ENCODE results near the gene FGF1.

The FGF1 gene

DNA sequence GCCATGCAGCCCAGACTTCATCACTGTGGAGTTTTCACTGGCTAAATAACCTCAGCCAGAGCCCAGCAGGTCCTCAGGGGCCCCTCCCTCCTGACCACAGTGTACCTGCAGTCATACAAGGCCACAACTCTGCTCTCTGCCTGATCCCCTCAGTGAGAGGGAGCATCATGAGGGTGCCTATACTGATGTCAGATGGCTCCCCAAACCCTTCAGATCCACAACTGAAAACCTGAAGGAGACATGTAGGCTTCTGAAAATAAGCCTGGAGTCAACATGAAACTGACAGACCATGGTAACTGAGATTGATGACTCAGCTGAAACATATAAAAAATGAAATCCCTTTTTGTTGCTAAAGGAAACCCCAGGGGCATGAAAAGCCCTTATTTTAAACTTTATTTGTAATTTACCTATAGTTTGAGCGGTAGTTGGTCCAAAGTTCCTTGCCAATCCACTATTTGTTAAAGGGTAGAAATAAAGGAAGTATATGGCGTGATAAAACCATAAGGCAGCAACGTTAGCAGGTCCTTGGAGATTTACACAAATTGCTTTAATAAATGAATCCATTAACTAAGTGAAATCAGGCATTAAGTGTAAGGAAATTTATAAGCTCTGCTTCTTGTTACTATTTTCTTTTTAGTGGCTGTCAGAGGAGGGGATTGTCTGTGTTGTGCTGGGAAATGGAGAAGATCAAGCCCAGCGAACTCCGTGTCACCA, 68.3 kb downstream of the FGF1 start:
- H3K9me3 ChIP-seq (ENCODE audit: control insufficient read depth, low read depth, low read length): no peaks in the 10 kb centered on the region
- H3K9ac ChIP-seq (ENCODE audit: low read length): no peak overlapping the region
- no peaks in the 10 kb centered on the region for H3K4me1 ChIP-seq (ENCODE audit: control insufficient read depth, low read depth, low read length)
- H3K4me3 ChIP-seq (ENCODE audit: low read length): no peak overlapping the region
- no peaks in the 10 kb centered on the region for H3K27me3 ChIP-seq (ENCODE audit: control insufficient read depth, insufficient read depth, low read length)
- H3K36me3 ChIP-seq (ENCODE audit: control insufficient read depth, low read depth, low read length): no peaks in the 10 kb centered on the region
- H3K27ac ChIP-seq (ENCODE audit: low read length): no peak overlapping the region

DNA sequence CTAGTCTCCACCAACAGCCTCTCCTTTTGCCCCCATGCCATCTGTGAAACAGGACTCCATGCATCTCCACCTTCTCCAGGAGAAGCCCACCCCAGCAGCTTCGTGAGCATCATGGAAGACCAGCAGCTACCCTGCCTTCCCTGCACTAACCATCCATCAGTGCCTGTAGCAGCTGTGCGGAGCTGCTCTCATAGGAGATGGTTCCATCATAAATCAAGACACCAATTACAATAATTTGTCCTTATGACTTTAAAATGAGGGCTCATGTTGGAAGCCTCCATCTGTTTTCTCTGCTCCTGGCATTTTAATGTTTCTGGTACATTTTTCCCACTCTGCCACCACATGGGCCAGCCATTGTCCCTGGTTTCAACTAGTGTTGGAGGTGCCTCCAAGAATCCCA, 69.9 kb downstream of the FGF1 start:
- H3K27me3 ChIP-seq (ENCODE audit: control insufficient read depth, insufficient read depth, low read length): no peaks in the 10 kb centered on the region
- no peaks in the 10 kb centered on the region for H3K4me1 ChIP-seq (ENCODE audit: control insufficient read depth, low read depth, low read length)
- no peaks in the 10 kb centered on the region for H3K36me3 ChIP-seq (ENCODE audit: control insufficient read depth, low read depth, low read length)
- H3K27ac ChIP-seq (ENCODE audit: low read length): no peak overlapping the region
- H3K4me3 ChIP-seq (ENCODE audit: low read length): no peak overlapping the region
- H3K9ac ChIP-seq (ENCODE audit: low read length): no peak overlapping the region
- no peaks in the 10 kb centered on the region for H3K9me3 ChIP-seq (ENCODE audit: control insufficient read depth, low read depth, low read length)

- Histone ChIP-seq H3K27ac (ENCODE audit: low read length) (no peak overlapping the region), H3K4me3 (ENCODE audit: low read length) (no peak overlapping the region), H3K4me1 (ENCODE audit: control insufficient read depth, low read depth, low read length) (no peaks in the 10 kb centered on the region), H3K27me3 (ENCODE audit: control insufficient read depth, insufficient read depth, low read length) (no peaks in the 10 kb centered on the region), H3K36me3 (ENCODE audit: control insufficient read depth, low read depth, low read length) (no peaks in the 10 kb centered on the region), H3K9ac (ENCODE audit: low read length) (no peak overlapping the region), H3K9me3 (ENCODE audit: control insufficient read depth, low read depth, low read length) (no peaks in the 10 kb centered on the region)
Measured at GRCh38 chr5:142614054-142614453, 71.8 kb downstream of the FGF1 start.

- H3K9me3 ChIP-seq (ENCODE audit: control insufficient read depth, low read depth, low read length): no peaks in the 10 kb centered on the region
- no peak overlapping the region for H3K4me3 ChIP-seq (ENCODE audit: low read length)
- no peaks in the 10 kb centered on the region for H3K36me3 ChIP-seq (ENCODE audit: control insufficient read depth, low read depth, low read length)
- no peak overlapping the region for H3K27ac ChIP-seq (ENCODE audit: low read length)
- H3K27me3 ChIP-seq (ENCODE audit: control insufficient read depth, insufficient read depth, low read length): no peaks in the 10 kb centered on the region
- H3K4me1 ChIP-seq (ENCODE audit: control insufficient read depth, low read depth, low read length): no peaks in the 10 kb centered on the region
- no peak overlapping the region for H3K9ac ChIP-seq (ENCODE audit: low read length)
Measured at GRCh38 chr5:142613271-142613671, 72.6 kb downstream of the FGF1 start.

DNA sequence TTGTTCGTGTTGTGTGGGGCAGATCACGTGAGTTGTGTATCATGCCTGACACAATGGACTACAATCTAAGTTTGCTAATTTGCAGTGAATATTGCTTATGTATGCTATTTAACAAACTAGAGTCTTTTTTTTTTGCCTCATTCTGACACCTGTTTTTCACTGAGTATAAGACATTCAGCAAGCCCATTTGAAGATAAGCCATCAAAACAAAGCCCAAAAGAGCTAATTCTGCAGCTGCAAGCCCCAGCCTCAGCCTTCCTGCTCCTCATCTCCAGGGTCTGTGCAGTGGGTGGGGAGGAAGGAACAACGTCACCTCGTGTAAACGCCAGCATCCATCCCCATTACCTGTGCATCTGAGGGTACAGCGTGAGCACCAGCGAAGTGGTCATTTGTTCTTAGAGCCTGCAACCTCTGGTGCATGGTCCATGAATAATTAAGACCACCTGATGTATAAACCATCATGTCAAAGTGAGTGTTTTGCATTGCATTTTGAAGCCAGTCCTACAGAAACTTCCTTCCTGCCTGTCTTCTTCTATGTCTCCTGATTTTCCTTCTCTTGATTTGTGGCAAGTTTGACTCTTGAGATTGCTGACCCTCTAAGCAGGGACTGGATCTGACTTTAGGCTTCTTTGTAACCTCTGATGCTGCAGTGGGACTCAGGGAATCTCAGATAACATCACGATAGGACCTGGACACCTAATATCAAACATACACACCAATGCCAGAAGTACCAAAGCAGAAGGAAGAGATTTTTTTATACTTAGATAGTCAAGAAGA, 73.2 kb downstream of the FGF1 start:
- H3K27ac ChIP-seq (ENCODE audit: low read length): no peak overlapping the region
- no peak overlapping the region for H3K9ac ChIP-seq (ENCODE audit: low read length)

GRCh38 chr5:142611154-142611553, 74.7 kb downstream of the FGF1 start:
- no peak overlapping the region for H3K9ac ChIP-seq (ENCODE audit: low read length)
- no peaks in the 10 kb centered on the region for H3K9me3 ChIP-seq (ENCODE audit: control insufficient read depth, low read depth, low read length)
- no peak overlapping the region for H3K27ac ChIP-seq (ENCODE audit: low read length)
- no peaks in the 10 kb centered on the region for H3K4me1 ChIP-seq (ENCODE audit: control insufficient read depth, low read depth, low read length)
- no peak overlapping the region for H3K4me3 ChIP-seq (ENCODE audit: low read length)
- H3K27me3 ChIP-seq (ENCODE audit: control insufficient read depth, insufficient read depth, low read length): no peaks in the 10 kb centered on the region
- no peaks in the 10 kb centered on the region for H3K36me3 ChIP-seq (ENCODE audit: control insufficient read depth, low read depth, low read length)

More for the DNA sequence above, 73.2 kb downstream of the FGF1 start:
- Histone ChIP-seq H3K4me3 (ENCODE audit: low read length) (no peak overlapping the region), H3K9me3 (ENCODE audit: control insufficient read depth, low read depth, low read length) (no peaks in the 10 kb centered on the region), H3K4me1 (ENCODE audit: control insufficient read depth, low read depth, low read length) (no peaks in the 10 kb centered on the region), H3K27me3 (ENCODE audit: control insufficient read depth, insufficient read depth, low read length) (no peaks in the 10 kb centered on the region), H3K36me3 (ENCODE audit: control insufficient read depth, low read depth, low read length) (no peaks in the 10 kb centered on the region)

- no peak overlapping the region for H3K27ac ChIP-seq (ENCODE audit: low read length)
- H3K27me3 ChIP-seq (ENCODE audit: control insufficient read depth, insufficient read depth, low read length): no peaks in the 10 kb centered on the region
- no peak overlapping the region for H3K9ac ChIP-seq (ENCODE audit: low read length)
- H3K36me3 ChIP-seq (ENCODE audit: control insufficient read depth, low read depth, low read length): no peaks in the 10 kb centered on the region
- no peak overlapping the region for H3K4me3 ChIP-seq (ENCODE audit: low read length)
- no peaks in the 10 kb centered on the region for H3K4me1 ChIP-seq (ENCODE audit: control insufficient read depth, low read depth, low read length)
- no peaks in the 10 kb centered on the region for H3K9me3 ChIP-seq (ENCODE audit: control insufficient read depth, low read depth, low read length)
Measured at GRCh38 chr5:142610176-142611001, 75.5 kb downstream of the FGF1 start.

GRCh38 chr5:142609142-142609541, 76.7 kb downstream of the FGF1 start:
- no peaks in the 10 kb centered on the region for H3K4me1 ChIP-seq (ENCODE audit: control insufficient read depth, low read depth, low read length)
- no peaks in the 10 kb centered on the region for H3K36me3 ChIP-seq (ENCODE audit: control insufficient read depth, low read depth, low read length)
- H3K27me3 ChIP-seq (ENCODE audit: control insufficient read depth, insufficient read depth, low read length): no peaks in the 10 kb centered on the region
- no peak overlapping the region for H3K9ac ChIP-seq (ENCODE audit: low read length)
- H3K9me3 ChIP-seq (ENCODE audit: control insufficient read depth, low read depth, low read length): no peaks in the 10 kb centered on the region
- no peak overlapping the region for H3K27ac ChIP-seq (ENCODE audit: low read length)
- no peak overlapping the region for H3K4me3 ChIP-seq (ENCODE audit: low read length)

- no peaks in the 10 kb centered on the region for H3K4me1 ChIP-seq (ENCODE audit: control insufficient read depth, low read depth, low read length)
- H3K36me3 ChIP-seq (ENCODE audit: control insufficient read depth, low read depth, low read length): no peaks in the 10 kb centered on the region
- H3K4me3 ChIP-seq (ENCODE audit: low read length): no peak overlapping the region
- no peaks in the 10 kb centered on the region for H3K9me3 ChIP-seq (ENCODE audit: control insufficient read depth, low read depth, low read length)
- H3K27me3 ChIP-seq (ENCODE audit: control insufficient read depth, insufficient read depth, low read length): no peaks in the 10 kb centered on the region
- H3K27ac ChIP-seq (ENCODE audit: low read length): no peak overlapping the region
- no peak overlapping the region for H3K9ac ChIP-seq (ENCODE audit: low read length)
Measured at GRCh38 chr5:142608081-142608480, 77.8 kb downstream of the FGF1 start.

- Histone ChIP-seq H3K9ac (ENCODE audit: low read length) (no peak overlapping the region), H3K9me3 (ENCODE audit: control insufficient read depth, low read depth, low read length) (no peaks in the 10 kb centered on the region), H3K27me3 (ENCODE audit: control insufficient read depth, insufficient read depth, low read length) (no peaks in the 10 kb centered on the region), H3K4me3 (ENCODE audit: low read length) (no peak overlapping the region), H3K4me1 (ENCODE audit: control insufficient read depth, low read depth, low read length) (no peaks in the 10 kb centered on the region), H3K27ac (ENCODE audit: low read length) (no peak overlapping the region), H3K36me3 (ENCODE audit: control insufficient read depth, low read depth, low read length) (no peaks in the 10 kb centered on the region)
Measured at GRCh38 chr5:142605611-142606010, 80.3 kb downstream of the FGF1 start.

DNA sequence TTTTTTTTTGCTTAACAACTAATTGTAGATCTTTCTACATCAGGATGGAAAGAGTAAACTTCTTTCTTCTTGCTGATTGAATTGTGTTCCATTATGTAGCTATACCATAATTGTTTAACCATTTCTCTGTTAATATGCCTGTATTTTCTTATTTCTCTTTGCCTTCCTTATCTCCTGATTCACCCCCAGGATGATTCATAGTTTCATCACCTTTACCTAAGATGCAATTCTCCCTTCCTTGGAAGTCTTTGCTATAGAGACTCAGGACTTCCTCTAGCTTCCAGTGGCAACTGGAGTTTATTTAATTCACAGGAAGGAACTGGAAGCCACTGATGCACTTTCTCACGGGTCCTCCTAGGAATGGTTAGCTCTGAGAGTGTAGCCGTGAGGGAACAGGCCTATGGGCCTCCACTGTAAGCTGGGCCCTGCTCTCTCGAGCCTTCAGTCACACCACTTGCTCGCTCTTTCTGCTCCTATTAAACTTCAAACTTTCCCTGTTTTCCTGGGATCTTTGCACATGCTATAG, 83.1 kb downstream of the FGF1 start:
- no peaks in the 10 kb centered on the region for H3K4me1 ChIP-seq (ENCODE audit: control insufficient read depth, low read depth, low read length)
- H3K36me3 ChIP-seq (ENCODE audit: control insufficient read depth, low read depth, low read length): no peaks in the 10 kb centered on the region
- H3K27me3 ChIP-seq (ENCODE audit: control insufficient read depth, insufficient read depth, low read length): no peaks in the 10 kb centered on the region
- no peak overlapping the region for H3K4me3 ChIP-seq (ENCODE audit: low read length)
- H3K27ac ChIP-seq (ENCODE audit: low read length): no peak overlapping the region
- no peaks in the 10 kb centered on the region for H3K9me3 ChIP-seq (ENCODE audit: control insufficient read depth, low read depth, low read length)
- H3K9ac ChIP-seq (ENCODE audit: low read length): no peak overlapping the region

Data from iPS-18a (cell line).